ENCODE results near the gene RASL12.

RASL12 gene

GRCh38 chr15:65072617-65073016, 4.8 kb upstream of the RASL12 start:
- DNase-seq = no peak

- no peak for DNase-seq
These were observed 4.2 kb upstream of the RASL12 start for GRCh38 chr15:65072027-65072426.

- no peak for DNase-seq
These were observed 3.6 kb upstream of the RASL12 start for GRCh38 chr15:65071381-65071811.

- no peak for DNase-seq
These were observed 2.2 kb upstream of the RASL12 start for GRCh38 chr15:65069779-65070546.

GRCh38 chr15:65069179-65069578, 1.4 kb upstream of the RASL12 start:
- DNase-seq = no peak

- DNase-seq = no peak
These were observed 605 bp upstream of the RASL12 start for GRCh38 chr15:65068403-65068788.

- no peak for DNase-seq
These were observed 510 bp downstream of the RASL12 start for GRCh38 chr15:65067317-65067644.

- DNase-seq = no peak
These were observed 1.0 kb downstream of the RASL12 start for GRCh38 chr15:65066635-65067316.

GRCh38 chr15:65066001-65066634, 1.7 kb downstream of the RASL12 start:
- DNase-seq = no peak

- no peak for DNase-seq
These were observed 5.1 kb downstream of the RASL12 start for GRCh38 chr15:65062726-65063125.

- DNase-seq = no peak
These were observed 5.7 kb downstream of the RASL12 start for GRCh38 chr15:65062061-65062460.

GRCh38 chr15:65060641-65061397, 7.0 kb downstream of the RASL12 start:
- no peak for DNase-seq

- no peak for DNase-seq
These were observed 7.7 kb downstream of the RASL12 start for GRCh38 chr15:65059931-65060596.

GRCh38 chr15:65059369-65059750, 8.4 kb downstream of the RASL12 start:
- no peak for DNase-seq

- no peak for DNase-seq
These were observed 9.1 kb downstream of the RASL12 start for GRCh38 chr15:65058394-65059368.

GRCh38 chr15:65057549-65057940, 10.2 kb downstream of the RASL12 start:
- no peak for DNase-seq

- no peak for DNase-seq
These were observed 10.8 kb downstream of the RASL12 start for GRCh38 chr15:65056868-65057548.

- DNase-seq = no peak
These were observed 11.7 kb downstream of the RASL12 start for GRCh38 chr15:65056106-65056505.

GRCh38 chr15:65055201-65055870, 12.5 kb downstream of the RASL12 start:
- DNase-seq = no peak
